NCI-H1436 treated with DMSO at 0.1 percent for 48 hours (cell line): ENCODE results near the gene F10.

Experiments
- DNase-seq: peaks from one replicate; lab custom pipeline; 2025; lab: John Stamatoyannopoulos, UW

Gene F10

DNA sequence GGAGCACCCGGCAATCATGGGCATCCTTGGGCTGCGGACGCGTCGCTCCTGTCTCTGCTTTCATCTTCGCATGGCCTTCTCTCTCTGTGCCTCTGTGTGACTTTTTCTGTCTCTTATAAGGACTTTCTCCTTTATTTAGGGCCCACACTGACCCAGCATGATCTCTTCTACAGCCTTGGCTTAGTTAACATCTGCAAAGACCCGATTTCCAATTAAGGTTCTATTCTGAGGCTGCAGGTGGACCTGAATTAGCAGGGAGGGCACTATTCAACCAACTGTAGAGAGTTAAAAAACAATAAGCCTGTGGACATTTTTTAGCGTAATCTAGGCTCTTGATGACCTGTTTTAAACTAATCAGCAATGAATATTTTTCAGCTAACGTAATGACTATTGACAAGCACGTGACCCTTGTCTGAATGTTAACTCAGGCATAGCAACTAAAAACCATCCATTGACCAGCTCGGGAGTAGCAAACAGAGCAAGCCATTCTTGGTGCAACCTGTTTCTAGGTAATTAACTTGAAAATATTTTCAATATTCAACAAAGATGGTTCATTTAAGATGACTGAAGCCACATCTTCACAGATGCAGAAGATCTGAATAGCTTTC, 15.2 kb downstream of the F10 start:
- no peak for DNase-seq

GRCh38 chr13:113138792-113139551, 16.4 kb downstream of the F10 start:
- no peak for DNase-seq

GRCh38 chr13:113139577-113139976, 17.0 kb downstream of the F10 start:
- DNase-seq = no peak

DNA sequence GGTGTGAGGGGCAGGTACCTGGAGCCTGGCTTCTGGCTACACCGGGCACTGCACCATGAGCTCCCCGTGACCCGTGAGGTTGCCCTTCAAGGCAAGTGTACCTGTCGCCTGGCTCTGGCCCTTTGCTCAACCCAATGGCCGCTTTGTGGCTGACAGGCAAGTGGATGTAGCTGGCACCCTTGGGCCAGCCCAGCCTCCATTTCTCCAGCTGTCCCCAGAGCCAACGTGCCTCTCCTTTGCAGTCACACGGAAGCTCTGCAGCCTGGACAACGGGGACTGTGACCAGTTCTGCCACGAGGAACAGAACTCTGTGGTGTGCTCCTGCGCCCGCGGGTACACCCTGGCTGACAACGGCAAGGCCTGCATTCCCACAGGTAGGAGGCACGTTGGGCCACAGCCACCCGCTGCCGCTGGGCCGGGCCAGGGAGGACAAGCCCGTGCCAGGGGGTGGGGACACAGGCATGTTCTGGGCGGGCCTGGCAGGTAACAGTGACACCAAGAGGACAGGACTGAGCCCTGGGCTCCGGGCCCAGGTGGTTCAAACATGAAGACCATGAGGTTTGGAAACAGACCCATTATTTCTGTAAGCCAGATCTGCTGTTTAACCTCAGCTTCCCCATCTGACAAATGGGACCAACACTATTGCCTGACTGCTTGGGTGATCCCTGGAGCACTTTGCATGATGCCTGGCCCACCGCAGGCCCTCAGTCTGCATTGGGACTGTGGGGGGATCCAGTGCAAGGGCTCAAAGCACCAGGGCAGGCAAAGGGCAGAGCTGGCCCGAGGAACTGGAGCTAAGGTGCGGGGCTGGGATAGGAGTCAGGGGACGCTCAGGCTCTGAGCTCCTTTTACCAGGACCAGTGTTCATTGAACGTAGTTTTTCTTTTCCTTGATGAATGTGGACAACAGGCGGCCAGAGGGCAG, 18.3 kb downstream of the F10 start:
- no peak for DNase-seq

GRCh38 chr13:113141601-113141970, 19.0 kb downstream of the F10 start:
- no peak for DNase-seq

- DNase-seq = no peak
Measured at GRCh38 chr13:113142876-113143275, 20.3 kb downstream of the F10 start.

DNA sequence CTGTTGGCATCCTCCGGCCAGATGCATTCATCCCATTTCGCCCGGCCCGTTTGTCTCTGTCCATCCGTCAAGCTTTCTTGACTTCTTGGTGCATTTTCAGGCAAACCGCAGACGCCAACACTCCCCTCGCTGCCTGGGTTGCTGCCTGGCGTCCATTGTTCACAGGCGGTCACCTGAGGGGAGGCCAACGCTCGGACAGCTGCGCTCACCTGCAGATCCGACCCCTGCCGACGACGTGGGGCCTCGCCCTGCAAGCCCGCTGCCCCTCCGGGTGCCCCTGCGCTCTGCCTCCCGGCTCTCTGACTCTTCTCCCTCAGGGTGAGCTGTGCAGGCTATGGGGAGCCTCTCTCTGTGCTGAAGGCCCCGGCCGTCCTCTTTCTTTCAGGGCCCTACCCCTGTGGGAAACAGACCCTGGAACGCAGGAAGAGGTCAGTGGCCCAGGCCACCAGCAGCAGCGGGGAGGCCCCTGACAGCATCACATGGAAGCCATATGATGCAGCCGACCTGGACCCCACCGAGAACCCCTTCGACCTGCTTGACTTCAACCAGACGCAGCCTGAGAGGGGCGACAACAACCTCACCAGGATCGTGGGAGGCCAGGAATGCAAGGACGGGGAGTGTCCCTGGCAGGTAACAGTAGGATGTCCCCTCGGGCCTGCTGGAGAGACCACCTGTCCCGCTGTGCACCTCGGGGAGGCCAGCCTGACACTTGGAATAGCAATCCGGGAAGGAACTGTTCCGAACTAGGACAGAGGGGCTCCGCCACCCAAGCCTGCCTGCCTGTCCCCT, 21.1 kb downstream of the F10 start:
- no peak for DNase-seq

GRCh38 chr13:113144255-113144629, 21.6 kb downstream of the F10 start:
- no peak for DNase-seq

DNA sequence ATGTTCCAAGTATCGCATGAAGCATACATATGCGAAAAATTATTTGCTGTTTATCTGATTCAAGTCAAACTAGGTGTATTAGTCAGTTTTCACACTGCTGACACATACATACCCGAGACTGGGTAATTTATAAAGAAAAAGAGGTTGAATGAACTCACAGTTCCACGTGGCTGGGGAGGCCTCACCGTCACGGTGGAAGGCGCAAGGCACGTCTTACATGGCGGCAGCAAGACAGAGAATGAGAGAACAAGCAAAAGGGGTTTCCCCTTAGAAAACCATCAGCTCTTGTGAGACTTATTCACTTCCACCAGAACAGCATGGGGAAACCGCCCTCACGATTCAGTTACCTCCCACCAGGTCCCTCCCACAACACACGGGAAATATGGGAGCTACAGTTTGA, 22.9 kb downstream of the F10 start:
- no peak for DNase-seq

- no peak for DNase-seq
Measured at GRCh38 chr13:113145911-113146598, 23.5 kb downstream of the F10 start.

- no peak for DNase-seq
Measured at GRCh38 chr13:113146750-113147149, 24.2 kb downstream of the F10 start.

GRCh38 chr13:113147206-113147605, 24.6 kb downstream of the F10 start:
- no peak for DNase-seq

GRCh38 chr13:113148407-113148806, 25.8 kb downstream of the F10 start:
- no peak for DNase-seq

GRCh38 chr13:113148940-113149503, 26.4 kb downstream of the F10 start:
- no peak for DNase-seq

DNA sequence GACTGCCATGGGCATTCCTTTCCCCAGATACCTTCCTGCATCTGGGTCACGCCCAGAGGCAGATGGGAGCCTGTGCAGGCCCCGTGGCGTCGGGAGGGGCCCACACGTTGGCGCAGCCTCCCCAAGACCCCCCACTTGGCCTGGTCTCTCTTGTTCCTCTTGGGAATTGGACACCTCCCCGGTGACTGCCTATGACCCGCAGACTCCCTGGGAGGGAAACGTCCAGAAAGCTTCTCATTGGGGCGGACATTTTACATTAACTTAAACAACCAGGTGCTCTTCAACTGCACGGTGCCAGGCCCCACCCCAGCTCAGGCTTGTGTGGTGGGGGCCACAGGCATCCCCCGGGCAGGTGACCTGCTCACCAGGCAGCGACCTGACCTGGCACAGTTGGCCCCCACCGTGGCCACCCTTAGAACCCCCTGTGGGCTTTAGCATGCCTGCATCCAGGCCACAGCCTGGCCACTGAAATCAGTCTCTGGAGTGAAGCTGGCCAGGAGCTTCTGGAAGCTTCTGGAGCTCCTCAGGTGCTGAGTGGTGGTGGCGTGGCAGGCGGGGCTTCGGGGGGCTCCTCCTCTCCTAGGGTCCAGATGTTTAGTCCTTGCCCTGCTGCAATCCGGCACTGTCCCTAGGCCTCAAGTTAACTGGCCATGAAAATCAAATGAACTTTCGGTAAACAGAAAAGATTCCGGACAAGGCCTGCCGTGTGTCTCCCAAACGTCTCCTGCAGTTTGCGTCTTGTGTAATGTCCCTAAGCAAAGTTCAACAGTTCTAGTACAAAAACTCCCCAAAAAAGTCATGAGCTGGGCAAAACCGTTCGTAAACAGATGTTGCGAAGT, 27.3 kb downstream of the F10 start:
- no peak for DNase-seq

- no peak for DNase-seq
Measured at GRCh38 chr13:113150550-113151365, 28.2 kb downstream of the F10 start.

GRCh38 chr13:113151745-113152690, 29.4 kb downstream of the F10 start:
- DNase-seq = no peak

DNA sequence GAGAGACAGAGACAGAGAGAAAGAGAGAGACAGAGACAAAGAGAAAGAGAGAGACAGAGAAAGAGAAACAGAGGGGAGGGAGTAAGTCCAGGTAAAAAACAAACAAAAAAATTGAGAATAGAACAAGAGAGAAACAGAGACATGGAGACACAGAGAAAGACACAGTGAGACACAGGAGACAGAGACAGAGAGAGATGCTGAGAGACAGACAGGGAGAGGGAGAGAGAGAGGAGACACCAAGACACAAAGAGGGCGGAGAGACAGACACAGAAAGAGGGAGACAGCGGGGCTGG, 30.0 kb downstream of the F10 start:
- DNase-seq = no peak
